ENCODE results near the gene NXPH2.

Gene NXPH2

DNA sequence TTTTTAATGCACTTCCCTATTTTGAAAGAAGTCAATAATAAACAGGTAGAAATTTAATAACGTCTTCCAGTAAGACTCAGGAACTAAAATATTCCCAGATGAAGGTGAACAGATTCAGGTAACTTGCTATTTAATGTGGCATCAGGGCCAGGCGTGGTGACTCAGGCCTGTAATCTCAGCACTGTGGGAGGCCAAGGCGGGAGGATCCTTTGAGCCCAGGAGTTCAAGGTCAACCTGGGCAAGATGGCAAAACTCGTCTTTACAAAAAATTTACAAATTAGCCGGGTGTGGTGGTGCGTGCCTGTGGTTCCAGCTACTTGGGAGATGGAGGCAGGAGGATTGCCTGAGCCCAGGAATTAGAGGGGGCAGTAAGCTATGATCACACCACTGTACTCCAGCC lies 81.8 kb downstream of the NXPH2 start:
- TF ChIP-seq SIN3A (IDR thresholded peaks at IDR 0.05; ENCODE audit: borderline replicate concordance, insufficient read depth, low read length) (no peak), TAF1 (IDR thresholded peaks at IDR 0.05; ENCODE audit: borderline replicate concordance, insufficient read depth, low read length) (no peak), FOXP2 (optimal IDR thresholded peaks at IDR 0.05; ENCODE audit: borderline replicate concordance, extremely low read depth, extremely low read length, insufficient read depth) (no peak), POLR2AphosphoS5 (IDR thresholded peaks at IDR 0.05; ENCODE audit: low read depth, low read length) (no peak)
- TF ChIP-seq, protein P1, sequence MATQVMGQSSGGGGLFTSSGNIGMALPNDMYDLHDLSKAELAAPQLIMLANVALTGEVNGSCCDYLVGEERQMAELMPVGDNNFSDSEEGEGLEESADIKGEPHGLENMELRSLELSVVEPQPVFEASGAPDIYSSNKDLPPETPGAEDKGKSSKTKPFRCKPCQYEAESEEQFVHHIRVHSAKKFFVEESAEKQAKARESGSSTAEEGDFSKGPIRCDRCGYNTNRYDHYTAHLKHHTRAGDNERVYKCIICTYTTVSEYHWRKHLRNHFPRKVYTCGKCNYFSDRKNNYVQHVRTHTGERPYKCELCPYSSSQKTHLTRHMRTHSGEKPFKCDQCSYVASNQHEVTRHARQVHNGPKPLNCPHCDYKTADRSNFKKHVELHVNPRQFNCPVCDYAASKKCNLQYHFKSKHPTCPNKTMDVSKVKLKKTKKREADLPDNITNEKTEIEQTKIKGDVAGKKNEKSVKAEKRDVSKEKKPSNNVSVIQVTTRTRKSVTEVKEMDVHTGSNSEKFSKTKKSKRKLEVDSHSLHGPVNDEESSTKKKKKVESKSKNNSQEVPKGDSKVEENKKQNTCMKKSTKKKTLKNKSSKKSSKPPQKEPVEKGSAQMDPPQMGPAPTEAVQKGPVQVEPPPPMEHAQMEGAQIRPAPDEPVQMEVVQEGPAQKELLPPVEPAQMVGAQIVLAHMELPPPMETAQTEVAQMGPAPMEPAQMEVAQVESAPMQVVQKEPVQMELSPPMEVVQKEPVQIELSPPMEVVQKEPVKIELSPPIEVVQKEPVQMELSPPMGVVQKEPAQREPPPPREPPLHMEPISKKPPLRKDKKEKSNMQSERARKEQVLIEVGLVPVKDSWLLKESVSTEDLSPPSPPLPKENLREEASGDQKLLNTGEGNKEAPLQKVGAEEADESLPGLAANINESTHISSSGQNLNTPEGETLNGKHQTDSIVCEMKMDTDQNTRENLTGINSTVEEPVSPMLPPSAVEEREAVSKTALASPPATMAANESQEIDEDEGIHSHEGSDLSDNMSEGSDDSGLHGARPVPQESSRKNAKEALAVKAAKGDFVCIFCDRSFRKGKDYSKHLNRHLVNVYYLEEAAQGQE (IDR thresholded peaks at IDR 0.05; ENCODE audit: insufficient read depth in 1 of 2, low read depth in 2 of 2, low read length in 2 of 2): no peak

- TF ChIP-seq TAF1 (IDR thresholded peaks at IDR 0.05; ENCODE audit: borderline replicate concordance, insufficient read depth, low read length) (no peak), SIN3A (IDR thresholded peaks at IDR 0.05; ENCODE audit: borderline replicate concordance, insufficient read depth, low read length) (no peak), FOXP2 (optimal IDR thresholded peaks at IDR 0.05; ENCODE audit: borderline replicate concordance, extremely low read depth, extremely low read length, insufficient read depth) (no peak), POLR2AphosphoS5 (IDR thresholded peaks at IDR 0.05; ENCODE audit: low read depth, low read length) (no peak)
- TF ChIP-seq, protein P1 (IDR thresholded peaks at IDR 0.05; ENCODE audit: insufficient read depth in 1 of 2, low read depth in 2 of 2, low read length in 2 of 2): no peak
These were observed 88.5 kb downstream of the NXPH2 start for GRCh38 chr2:138691667-138692066.

DNA sequence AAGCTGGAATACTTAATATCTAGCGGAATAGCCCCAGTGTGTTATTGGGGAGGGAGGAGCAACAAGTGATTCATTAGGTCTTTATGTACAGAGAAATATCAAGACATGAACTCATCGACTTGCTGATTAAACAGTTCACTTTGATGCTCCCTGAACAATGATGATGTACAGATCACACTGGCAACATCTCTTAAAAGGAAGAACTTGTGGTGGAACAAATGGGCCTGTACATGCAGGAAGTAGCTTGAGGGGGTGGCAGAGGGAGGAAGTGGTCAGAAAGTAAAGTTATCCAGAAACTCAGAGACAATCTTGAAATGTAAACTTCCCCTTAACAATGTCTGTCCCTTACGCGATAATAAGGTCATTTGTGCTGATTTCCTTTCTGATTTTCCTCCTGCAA lies 90.5 kb downstream of the NXPH2 start:
- no peak for TF ChIP-seq SIN3A (IDR thresholded peaks at IDR 0.05; ENCODE audit: borderline replicate concordance, insufficient read depth, low read length)
- no peak for TF ChIP-seq TAF1 (IDR thresholded peaks at IDR 0.05; ENCODE audit: borderline replicate concordance, insufficient read depth, low read length)
- TF ChIP-seq FOXP2 (optimal IDR thresholded peaks at IDR 0.05; ENCODE audit: borderline replicate concordance, extremely low read depth, extremely low read length, insufficient read depth): no peak
- TF ChIP-seq, protein P1 (IDR thresholded peaks at IDR 0.05; ENCODE audit: insufficient read depth in 1 of 2, low read depth in 2 of 2, low read length in 2 of 2): no peak

DNA sequence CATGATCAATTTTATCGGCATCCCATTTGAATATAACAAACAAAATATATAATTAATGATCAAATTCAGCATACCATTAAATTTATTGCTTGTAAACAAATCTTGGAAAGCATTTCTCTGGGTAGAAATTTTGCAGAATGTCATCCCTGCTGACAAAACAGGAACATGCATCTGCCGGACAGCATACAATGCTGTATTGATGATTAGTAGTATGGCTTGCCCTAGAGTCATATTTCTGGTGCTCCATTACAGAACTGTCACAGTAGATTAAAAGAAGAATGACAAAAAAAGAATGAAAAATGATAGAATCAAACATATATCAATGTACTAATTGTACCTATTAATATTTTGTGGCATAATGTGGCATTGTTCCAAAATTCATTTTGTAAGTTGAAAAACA lies 98.0 kb downstream of the NXPH2 start:
- TF ChIP-seq SIN3A (IDR thresholded peaks at IDR 0.05; ENCODE audit: borderline replicate concordance, insufficient read depth, low read length) (no peak), TAF1 (IDR thresholded peaks at IDR 0.05; ENCODE audit: borderline replicate concordance, insufficient read depth, low read length) (no peak), FOXP2 (optimal IDR thresholded peaks at IDR 0.05; ENCODE audit: borderline replicate concordance, extremely low read depth, extremely low read length, insufficient read depth) (no peak)

DNA sequence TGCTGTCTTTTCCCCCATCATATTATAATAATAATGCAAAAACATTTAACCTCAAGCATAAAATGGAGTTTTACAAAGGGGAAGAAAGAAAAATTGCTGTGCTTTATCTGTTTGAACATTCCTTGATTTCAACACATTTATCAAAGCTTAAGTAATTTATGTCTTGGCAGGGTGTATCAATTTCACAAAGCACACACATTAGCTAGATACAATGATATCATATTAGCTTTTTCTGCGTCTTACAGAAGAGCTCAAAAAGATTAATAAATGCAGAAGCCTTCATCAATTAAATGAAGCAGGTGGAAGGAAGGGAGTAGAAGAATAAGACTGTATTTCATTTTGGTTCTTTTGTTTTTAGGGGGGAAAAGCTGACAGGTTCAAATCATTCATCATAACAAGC lies 103.0 kb downstream of the NXPH2 start:
- TF ChIP-seq POLR2AphosphoS5 (IDR thresholded peaks at IDR 0.05; ENCODE audit: low read depth, low read length) (no peak), TAF1 (IDR thresholded peaks at IDR 0.05; ENCODE audit: borderline replicate concordance, insufficient read depth, low read length) (no peak), FOXP2 (optimal IDR thresholded peaks at IDR 0.05; ENCODE audit: borderline replicate concordance, extremely low read depth, extremely low read length, insufficient read depth) (no peak), SIN3A (IDR thresholded peaks at IDR 0.05; ENCODE audit: borderline replicate concordance, insufficient read depth, low read length) (no peak)
- TF ChIP-seq, protein P1 (IDR thresholded peaks at IDR 0.05; ENCODE audit: insufficient read depth in 1 of 2, low read depth in 2 of 2, low read length in 2 of 2): no peak

All from PFSK-1 (cell line).